Left colon (tissue), 2 donors: ENCODE measurements around the gene RFWD3. TPM values are rescaled to one million over a fixed set of nuclear protein-coding genes. Genes with fewer than 3 reads are reported as not detected.
A peak's percentile ranks its signal among the peaks of the same experiment; 100 is the strongest.

Source experiments
- ATAC-seq: fragments of 200-7000 bp; cut with Tn5 transposase; one replicate; pipeline ENCODE4 v1.9.1; 2020; ENCODE audit warnings: mild to moderate bottlenecking, moderate library complexity
- DNase-seq, 2 donors: peaks; one replicate each; pipeline ENCODE4 v3.0.0-alpha.2; 2020
- intact Hi-C, 2 donors: fragments of 100-400 bp; cut with DNase I in 1 of 2; cut with micrococcal nuclease in 1 of 2; formaldehyde crosslinking; loops; one replicate each; pipeline versions ENCODE4 v1.11.2 to v1.14.0; 2022; cut with DNase I, micrococcal nuclease
- total RNA-seq, 2 donors: library from RNA; stranded (reverse); fragmentation: NEBNext Ultra II Directional; extraction: Animal tissue kit (Norgen Biotek cat#: 25700); gene quantifications; one replicate each; pipeline ENCODE4 v1.2.1, GENCODE V29; 2021
- donor health status: DM: no; HTN: no; CAD: no.
- donor health status: DM: yes; HTN: yes; CAD: no.

RFWD3 gene
- total RNA-seq, 2 donors from 2014 or later: 19.5 to 24.6 TPM

DNA sequence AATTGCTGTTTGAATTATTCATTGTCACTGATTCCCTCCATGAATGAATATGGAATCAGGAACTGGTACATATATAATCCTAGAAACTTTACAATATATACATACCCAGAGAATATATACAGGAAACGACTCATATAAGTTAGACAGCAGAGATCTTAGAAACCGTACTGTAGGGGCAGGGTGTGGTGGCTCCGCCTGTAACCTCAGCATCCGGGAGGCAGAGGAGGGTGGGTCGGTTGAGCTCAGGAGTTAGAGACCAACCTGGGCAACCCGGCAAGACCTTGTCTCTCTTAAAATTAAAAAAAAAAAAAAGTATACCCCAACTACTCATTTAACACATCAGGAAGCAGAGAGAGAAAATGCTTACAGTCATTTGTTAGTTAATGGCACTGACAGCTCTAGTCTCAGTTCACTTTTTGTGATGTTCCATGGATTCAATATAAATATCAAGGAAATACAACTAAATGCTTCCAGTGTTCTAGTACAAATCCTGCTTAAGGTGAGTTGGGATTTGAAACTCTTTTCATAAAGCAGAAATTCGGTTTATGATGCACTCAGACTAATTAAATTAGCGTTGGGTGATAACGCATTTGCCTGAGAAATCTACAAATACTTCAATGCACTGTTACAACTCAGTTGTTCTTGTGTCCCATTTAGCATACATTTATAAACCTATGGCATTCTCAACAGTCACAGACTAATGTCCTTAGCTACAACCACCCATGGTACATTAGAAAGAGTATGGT is 65.4 kb downstream of the RFWD3 start:
- intact Hi-C loops: no loop called here
- ATAC-seq: peak; percentile 93
- peak; percentile 56 to 58 for DNase-seq

GRCh38 chr16:74596586-74596985 is 70.1 kb downstream of the RFWD3 start:
- intact Hi-C loops: no loop called here
- ATAC-seq (no peak), DNase-seq (no peak)

GRCh38 chr16:74592847-74593246 is 73.8 kb downstream of the RFWD3 start:
- intact Hi-C loops: no loop called here
- no peak for DNase-seq
- no peak for ATAC-seq

- no peak for DNase-seq
- no peak for ATAC-seq
- intact Hi-C loops: no loop called here
Measured at GRCh38 chr16:74591876-74592650, 74.6 kb downstream of the RFWD3 start.

- intact Hi-C loops: no loop called here
- ATAC-seq (no peak), DNase-seq (no peak)
Measured at GRCh38 chr16:74586948-74587347, 79.7 kb downstream of the RFWD3 start.

DNA sequence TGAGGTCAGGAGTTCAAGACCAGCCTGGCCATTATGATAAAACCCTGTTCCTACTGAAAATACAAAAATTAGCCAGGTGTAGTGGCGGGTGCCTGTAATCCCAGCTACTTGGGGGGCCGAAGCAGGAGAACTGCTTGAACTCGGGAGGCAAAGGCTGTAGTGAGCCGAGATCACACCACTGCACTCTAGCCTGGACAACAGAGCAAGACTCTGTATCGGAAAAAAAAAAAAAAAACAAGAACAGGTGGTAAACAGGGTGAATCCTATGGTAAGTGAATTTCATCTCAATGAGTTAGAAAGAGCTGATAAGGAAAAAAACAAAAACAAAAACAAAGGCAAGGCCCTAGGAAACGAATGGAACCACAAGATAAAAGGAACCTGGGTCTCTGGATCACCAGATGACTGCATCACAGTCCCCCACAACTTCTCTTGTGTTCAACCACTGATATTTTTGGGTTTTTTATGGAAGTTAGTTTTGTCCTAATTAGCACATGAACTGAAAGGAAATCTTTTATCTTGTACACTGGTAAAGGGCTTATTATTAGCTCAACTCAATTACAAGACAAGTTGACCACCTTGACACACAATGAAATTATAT is 80.7 kb downstream of the RFWD3 start:
- DNase-seq: no peak
- intact Hi-C loops: no loop called here
- ATAC-seq: no peak

- ATAC-seq (no peak), DNase-seq (no peak)
- intact Hi-C loops: no loop called here
Measured at GRCh38 chr16:74583926-74584666, 82.6 kb downstream of the RFWD3 start.

- no peak for DNase-seq
- intact Hi-C loops: no loop called here
- ATAC-seq: peak; percentile 68
Measured at GRCh38 chr16:74582970-74583369, 83.7 kb downstream of the RFWD3 start.

GRCh38 chr16:74580833-74581232 is 85.8 kb downstream of the RFWD3 start:
- DNase-seq (no peak), ATAC-seq (no peak)
- intact Hi-C loops: no loop called here

DNA sequence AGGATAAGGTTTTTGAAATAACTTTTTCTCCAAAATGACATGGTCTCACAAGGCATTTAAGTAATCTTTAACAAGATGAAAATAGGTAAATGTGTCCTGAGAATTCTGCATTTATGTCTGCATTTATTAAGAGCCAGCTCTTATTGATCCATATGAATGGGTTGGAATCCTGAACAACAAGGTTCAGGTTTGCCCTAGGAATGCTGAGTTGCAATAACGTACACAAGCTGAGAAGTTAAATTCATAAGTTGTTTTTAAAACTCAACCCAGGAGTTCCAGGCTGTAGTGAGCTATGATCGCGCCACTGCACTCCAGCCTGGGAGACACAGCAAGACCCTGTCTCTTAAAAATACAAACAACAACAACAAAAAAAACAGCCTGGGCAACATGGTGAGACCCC is 87.8 kb downstream of the RFWD3 start:
- ATAC-seq (no peak), DNase-seq (no peak)

GRCh38 chr16:74578433-74578832 is 88.2 kb downstream of the RFWD3 start:
- intact Hi-C loops: no loop called here
- ATAC-seq (no peak), DNase-seq (no peak)

More for the DNA sequence above, 87.8 kb downstream of the RFWD3 start:
- intact Hi-C loops: no loop called here

DNA sequence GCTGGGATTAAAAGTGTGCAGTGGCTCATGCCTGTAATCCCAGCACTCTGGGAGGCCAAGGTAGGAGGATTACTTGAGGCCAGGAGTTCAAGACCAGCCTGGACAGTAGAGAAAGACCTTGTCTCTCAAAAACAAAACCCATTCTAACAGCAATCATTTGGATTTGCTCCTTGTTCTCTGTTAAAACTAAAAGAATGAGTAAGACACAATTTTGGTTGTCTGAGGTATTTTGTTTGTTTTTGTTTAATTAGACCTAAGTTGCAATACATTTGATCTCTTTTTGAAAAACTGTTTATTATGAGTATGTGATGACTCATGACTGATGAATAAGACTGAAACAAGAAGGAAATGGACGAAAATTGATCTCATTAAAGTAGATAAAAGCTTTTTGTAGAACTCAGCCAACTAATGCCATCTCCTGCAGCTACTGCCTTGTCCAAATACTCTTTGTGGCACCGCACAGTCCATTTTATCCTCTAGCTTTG is 88.8 kb downstream of the RFWD3 start:
- intact Hi-C loops: no loop called here
- DNase-seq (no peak), ATAC-seq (no peak)

- no peak for ATAC-seq
- intact Hi-C loops: no loop called here
- no peak for DNase-seq
Measured at GRCh38 chr16:74575807-74576643, 90.7 kb downstream of the RFWD3 start.

- intact Hi-C loops: no loop called here
- no peak for ATAC-seq
- no peak for DNase-seq
Measured at GRCh38 chr16:74575175-74575806, 91.4 kb downstream of the RFWD3 start.

GRCh38 chr16:74574146-74574545 is 92.5 kb downstream of the RFWD3 start:
- DNase-seq (no peak), ATAC-seq (no peak)
- intact Hi-C loops: no loop called here

- ATAC-seq (no peak), DNase-seq (no peak)
- intact Hi-C loops: no loop called here
Measured at GRCh38 chr16:74573622-74574021, 93.1 kb downstream of the RFWD3 start.
